Measurements from ENCODE around the gene PROZ. TPM values are rescaled to one million over a fixed set of nuclear protein-coding genes. Genes with fewer than 3 reads are reported as not detected.

The PROZ gene
- total RNA-seq, 2 donors from 2014 or later: not detected

DNA sequence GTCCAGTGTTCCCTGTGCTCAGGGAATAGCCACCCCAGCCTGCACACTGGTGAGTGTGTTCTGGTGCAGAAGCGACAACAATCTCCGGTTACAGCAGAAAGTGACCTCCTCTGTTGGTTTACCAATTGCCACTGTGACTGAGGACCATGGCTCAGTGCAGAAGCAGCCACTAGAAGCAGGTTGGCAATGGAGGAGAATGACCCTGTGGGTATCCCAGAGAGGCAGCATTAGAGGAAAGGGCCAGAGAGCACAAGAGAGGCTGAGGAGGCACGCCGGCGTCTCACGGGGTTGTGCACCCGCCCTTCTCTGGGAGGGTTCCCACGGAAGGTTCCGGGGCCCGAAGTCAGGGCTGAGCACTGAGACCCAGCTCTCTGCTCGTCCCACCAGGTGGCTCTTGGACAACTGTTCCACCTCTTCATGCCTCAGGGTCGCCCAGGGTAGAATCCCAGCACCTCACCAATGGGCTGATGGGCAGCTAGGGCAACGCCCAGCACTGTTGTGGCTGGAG lies 14.0 kb downstream of the PROZ start:
- H3K4me3 Mint-ChIP-seq: no peak overlapping the region
- DNase-seq (no peak), ATAC-seq (no peak)
- H3K36me3 Mint-ChIP-seq (ENCODE audit: low read depth): peaks cover 7% of the 10 kb centered on the region
- H3K27me3 Mint-ChIP-seq: no peaks in the 10 kb centered on the region
- H3K27ac Mint-ChIP-seq: no peak overlapping the region
- H3K4me1 Mint-ChIP-seq: peaks cover 17% of the 10 kb centered on the region
- H3K9me3 ChIP-seq (ENCODE audit: control insufficient read depth, low read length, poor library complexity, severe bottlenecking): peaks cover 3% of the 10 kb centered on the region

DNA sequence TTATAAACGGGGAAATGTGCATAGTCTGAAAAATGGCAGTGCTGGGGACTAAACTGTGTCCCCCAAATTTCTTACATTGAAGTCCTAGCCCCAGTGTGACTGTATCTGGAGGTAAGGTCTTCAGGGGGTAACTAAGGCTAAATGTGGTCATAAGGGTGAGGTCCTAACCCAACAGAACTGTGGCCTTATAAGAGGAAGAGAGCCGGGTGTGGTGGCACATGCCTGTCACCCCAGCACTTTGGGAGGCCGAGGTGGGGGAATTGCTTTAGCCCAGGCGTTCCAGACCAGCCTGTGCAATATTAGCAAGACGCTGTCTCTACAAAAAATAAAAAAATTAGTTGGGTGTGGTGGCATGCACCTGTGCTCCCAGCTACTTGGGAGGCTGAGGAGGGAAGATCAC lies 17.8 kb downstream of the PROZ start:
- peaks cover 9% of the 10 kb centered on the region for H3K36me3 Mint-ChIP-seq (ENCODE audit: low read depth)
- H3K27me3 Mint-ChIP-seq: no peaks in the 10 kb centered on the region
- DNase-seq (peak; percentile 43 to 56 (median 53)), ATAC-seq (peak; percentile 95)
- H3K4me1 Mint-ChIP-seq: peaks cover 25% of the 10 kb centered on the region
- peaks cover 3% of the 10 kb centered on the region for H3K9me3 ChIP-seq (ENCODE audit: control insufficient read depth, low read length, poor library complexity, severe bottlenecking)
- H3K27ac Mint-ChIP-seq: peak overlapping the region; percentile 93
- H3K4me3 Mint-ChIP-seq: peak overlapping the region; percentile 50

DNA sequence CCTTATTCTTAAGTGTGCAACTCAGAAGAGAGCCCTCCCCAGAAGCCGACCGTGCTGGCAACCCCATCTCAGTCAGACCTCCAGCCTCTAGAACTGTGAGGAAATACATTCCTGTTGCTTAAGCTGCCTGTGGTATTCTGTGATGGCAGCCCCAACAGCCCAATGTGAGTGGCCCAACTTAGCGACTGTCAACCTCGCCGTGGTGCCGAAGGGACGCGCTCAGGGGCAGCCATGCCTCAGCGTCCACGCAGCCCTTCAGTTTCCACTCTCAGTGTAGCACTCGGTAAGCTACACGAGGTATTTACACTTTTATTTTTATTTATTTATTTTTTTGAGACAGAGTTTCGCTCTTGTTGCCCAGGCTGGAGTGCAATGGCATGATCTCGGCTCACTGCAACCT lies 18.4 kb downstream of the PROZ start:
- DNase-seq (no peak), ATAC-seq (no peak)
- H3K27ac Mint-ChIP-seq: peak overlapping the region; percentile 93
- H3K4me3 Mint-ChIP-seq: no peak overlapping the region
- H3K4me1 Mint-ChIP-seq: peaks cover 26% of the 10 kb centered on the region
- H3K36me3 Mint-ChIP-seq (ENCODE audit: low read depth): peaks cover 9% of the 10 kb centered on the region
- H3K27me3 Mint-ChIP-seq: no peaks in the 10 kb centered on the region
- H3K9me3 ChIP-seq (ENCODE audit: control insufficient read depth, low read length, poor library complexity, severe bottlenecking): peaks cover 3% of the 10 kb centered on the region

- H3K9me3 ChIP-seq (ENCODE audit: control insufficient read depth, low read length, poor library complexity, severe bottlenecking): peaks cover 3% of the 10 kb centered on the region
- DNase-seq (no peak), ATAC-seq (no peak)
- no peaks in the 10 kb centered on the region for H3K27me3 Mint-ChIP-seq
- H3K4me3 Mint-ChIP-seq: no peak overlapping the region
- peaks cover 9% of the 10 kb centered on the region for H3K36me3 Mint-ChIP-seq (ENCODE audit: low read depth)
- peaks cover 30% of the 10 kb centered on the region for H3K4me1 Mint-ChIP-seq
- peak overlapping the region; percentile 92 for H3K27ac Mint-ChIP-seq
Measured at GRCh38 chr13:113178070-113178895, 19.8 kb downstream of the PROZ start.

DNA sequence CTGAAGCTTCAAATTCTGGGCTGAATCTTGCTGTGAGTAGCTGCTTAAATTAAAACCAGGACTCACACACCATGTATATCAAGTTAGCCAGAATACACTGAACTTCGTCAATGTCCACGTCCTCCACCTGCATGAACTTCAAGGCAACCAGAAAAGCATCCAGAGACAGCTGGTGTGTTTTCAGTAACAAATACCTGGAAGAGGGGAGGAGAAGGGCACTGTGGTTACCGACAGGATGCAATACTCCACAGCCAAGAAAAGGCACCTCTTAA lies 20.4 kb downstream of the PROZ start:
- ATAC-seq: no peak
- H3K4me3 Mint-ChIP-seq: no peak overlapping the region
- H3K27ac Mint-ChIP-seq: peak overlapping the region; percentile 92
- H3K9me3 ChIP-seq (ENCODE audit: control insufficient read depth, low read length, poor library complexity, severe bottlenecking): peaks cover 3% of the 10 kb centered on the region
- no peak for DNase-seq
- H3K4me1 Mint-ChIP-seq: peaks cover 33% of the 10 kb centered on the region
- no peaks in the 10 kb centered on the region for H3K27me3 Mint-ChIP-seq
- H3K36me3 Mint-ChIP-seq (ENCODE audit: low read depth): peaks cover 9% of the 10 kb centered on the region

DNA sequence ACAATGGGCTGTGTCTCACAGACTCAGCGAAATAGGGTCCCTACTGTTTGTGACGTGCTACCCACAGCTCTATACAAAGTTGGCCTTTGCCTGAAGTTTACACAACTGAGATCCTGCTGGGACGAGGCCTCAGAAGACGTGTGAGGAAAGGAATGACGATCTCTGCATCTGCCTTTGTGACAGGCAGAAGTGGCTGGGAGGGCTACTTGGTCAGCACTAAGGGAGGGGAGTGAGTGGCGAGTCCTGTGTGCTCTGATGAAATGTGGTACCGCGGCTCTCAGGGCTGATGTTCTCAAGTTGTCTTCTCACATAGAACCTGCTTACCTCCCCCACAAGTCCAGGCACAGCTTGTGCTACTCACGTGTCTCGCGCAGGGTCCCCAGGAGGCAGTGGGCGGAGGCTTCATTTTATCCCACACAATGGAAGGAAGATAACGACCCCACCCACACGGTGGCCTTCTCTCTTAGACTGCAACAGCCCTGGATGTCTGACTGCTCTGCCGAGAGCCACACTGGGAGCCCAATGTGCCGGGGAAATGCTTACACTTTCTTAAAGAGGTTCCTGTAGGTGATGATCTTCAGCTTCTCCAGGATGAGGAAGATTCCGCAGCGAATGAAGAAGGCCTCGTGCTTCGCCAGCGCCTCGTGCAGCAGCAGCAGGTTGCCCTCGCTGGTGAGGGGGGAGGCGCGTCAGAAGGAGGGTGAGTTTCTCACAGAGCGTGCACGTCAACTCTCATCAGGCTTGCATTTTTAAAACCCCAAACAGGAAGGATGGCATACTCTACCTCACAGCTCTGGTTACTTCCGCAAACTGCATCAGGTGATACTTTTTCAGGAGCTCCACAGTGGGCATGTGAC lies 21.2 kb downstream of the PROZ start:
- Mint-ChIP-seq H3K27ac (peak overlapping the region; percentile 92), H3K4me3 (peak overlapping the region; percentile 79), H3K4me1 (peaks cover 31% of the 10 kb centered on the region), H3K36me3 (ENCODE audit: low read depth) (peaks cover 9% of the 10 kb centered on the region), H3K27me3 (no peaks in the 10 kb centered on the region)
- peak; percentile 70 for ATAC-seq
- H3K9me3 ChIP-seq (ENCODE audit: control insufficient read depth, low read length, poor library complexity, severe bottlenecking): peaks cover 3% of the 10 kb centered on the region
- no peak for DNase-seq

- H3K9me3 ChIP-seq (ENCODE audit: control insufficient read depth, low read length, poor library complexity, severe bottlenecking): no peaks in the 10 kb centered on the region
- no peaks in the 10 kb centered on the region for H3K27me3 Mint-ChIP-seq
- peaks cover 35% of the 10 kb centered on the region for H3K4me1 Mint-ChIP-seq
- peak overlapping the region; percentile 92 for H3K27ac Mint-ChIP-seq
- DNase-seq: no peak
- peak overlapping the region; percentile 76 for H3K4me3 Mint-ChIP-seq
- ATAC-seq: no peak
- peaks cover 9% of the 10 kb centered on the region for H3K36me3 Mint-ChIP-seq (ENCODE audit: low read depth)
Measured at GRCh38 chr13:113182046-113182445, 23.6 kb downstream of the PROZ start.

- DNase-seq (no peak), ATAC-seq (peak; percentile 41)
- no peaks in the 10 kb centered on the region for H3K9me3 ChIP-seq (ENCODE audit: control insufficient read depth, low read length, poor library complexity, severe bottlenecking)
- H3K27me3 Mint-ChIP-seq: no peaks in the 10 kb centered on the region
- peak overlapping the region; percentile 64 for H3K4me3 Mint-ChIP-seq
- peak overlapping the region; percentile 92 for H3K27ac Mint-ChIP-seq
- H3K36me3 Mint-ChIP-seq (ENCODE audit: low read depth): peaks cover 7% of the 10 kb centered on the region
- H3K4me1 Mint-ChIP-seq: peaks cover 33% of the 10 kb centered on the region
Measured at GRCh38 chr13:113183450-113184129, 25.1 kb downstream of the PROZ start.

DNA sequence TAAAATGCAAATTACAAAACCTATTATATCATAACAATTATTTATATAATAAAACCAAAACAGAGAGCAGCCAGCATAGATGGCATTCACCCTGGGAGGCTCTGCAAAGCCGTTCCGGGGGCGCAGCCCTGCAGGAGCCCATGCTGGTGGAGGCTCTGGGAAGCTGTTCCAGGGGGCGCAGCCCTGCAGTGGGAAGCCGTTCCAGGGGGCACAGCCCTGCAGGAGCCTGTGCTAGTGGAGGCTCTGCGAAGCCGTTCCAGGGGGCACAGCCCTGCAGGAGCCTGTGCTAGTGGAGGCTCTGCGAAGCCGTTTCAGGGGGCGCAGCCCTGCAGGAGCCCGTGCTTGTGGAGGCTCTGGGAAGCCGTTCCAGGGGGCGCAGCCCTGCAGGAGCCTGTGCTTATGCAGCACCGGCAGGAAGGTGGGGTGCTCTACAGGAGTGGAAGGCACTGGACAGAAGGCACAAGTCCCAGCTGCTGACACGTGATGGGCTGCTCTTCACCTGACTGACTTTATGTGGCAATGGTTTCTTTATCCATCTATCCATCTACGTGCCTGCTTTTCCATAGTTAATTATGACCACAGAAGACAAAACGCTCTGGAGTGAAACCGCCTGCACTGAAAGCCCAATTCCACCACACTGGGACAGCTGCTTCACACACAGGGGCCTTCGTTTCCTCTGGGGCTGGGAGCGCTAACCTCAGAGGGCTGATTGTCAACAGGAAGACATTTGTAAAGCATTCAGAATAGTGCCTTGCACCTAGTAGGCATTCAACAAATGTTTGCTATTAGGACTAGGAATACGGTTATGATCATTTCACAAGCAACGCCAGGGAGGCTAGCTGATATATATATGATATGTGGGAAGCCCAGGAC lies 26.4 kb downstream of the PROZ start:
- H3K4me3 Mint-ChIP-seq: peak overlapping the region; percentile 94
- H3K27ac Mint-ChIP-seq: peak overlapping the region; percentile 96
- H3K9me3 ChIP-seq (ENCODE audit: control insufficient read depth, low read length, poor library complexity, severe bottlenecking): no peaks in the 10 kb centered on the region
- DNase-seq: no peak
- ATAC-seq: peak; percentile 65
- no peaks in the 10 kb centered on the region for H3K27me3 Mint-ChIP-seq
- peaks cover 8% of the 10 kb centered on the region for H3K36me3 Mint-ChIP-seq (ENCODE audit: low read depth)
- peaks cover 32% of the 10 kb centered on the region for H3K4me1 Mint-ChIP-seq

DNA sequence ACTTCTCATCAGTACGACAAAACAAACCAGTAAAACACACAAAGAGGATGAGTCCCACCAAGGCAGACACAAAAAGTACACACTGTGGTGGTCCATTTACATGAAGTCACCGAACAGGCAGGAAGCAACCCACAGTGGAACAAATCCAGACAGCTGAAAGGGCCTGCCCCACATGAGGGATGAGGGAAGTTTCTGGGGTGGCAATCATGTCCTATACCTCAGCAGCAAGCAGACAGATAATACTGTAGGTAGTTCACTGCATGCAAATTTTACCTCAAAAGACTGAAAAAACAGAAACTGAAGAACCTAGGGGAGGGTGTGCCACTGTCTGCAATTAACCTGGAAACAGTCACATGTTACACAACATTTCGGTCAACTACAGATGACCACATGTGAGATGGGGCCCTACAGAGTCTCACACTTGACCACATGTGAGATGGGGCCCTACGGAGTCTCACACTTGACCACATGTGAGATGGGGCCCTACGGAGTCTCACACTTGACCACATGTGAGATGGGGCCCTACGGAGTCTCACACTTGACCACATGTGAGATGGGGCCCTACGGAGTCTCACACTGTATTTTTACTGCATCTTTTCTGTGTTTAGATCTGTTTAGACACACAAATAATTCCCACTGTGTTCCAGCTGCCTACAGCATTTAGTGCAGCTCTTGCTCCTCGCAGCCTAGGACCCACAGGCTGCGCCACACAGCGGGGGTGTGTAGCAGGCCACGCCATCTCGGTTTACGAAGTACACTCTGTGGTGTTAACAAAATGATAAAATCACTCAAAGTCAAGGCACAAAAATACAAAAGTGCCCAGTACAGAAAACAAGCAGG lies 27.8 kb downstream of the PROZ start:
- no peaks in the 10 kb centered on the region for H3K9me3 ChIP-seq (ENCODE audit: control insufficient read depth, low read length, poor library complexity, severe bottlenecking)
- H3K27ac Mint-ChIP-seq: peak overlapping the region; percentile 96
- no peaks in the 10 kb centered on the region for H3K27me3 Mint-ChIP-seq
- peaks cover 5% of the 10 kb centered on the region for H3K36me3 Mint-ChIP-seq (ENCODE audit: low read depth)
- ATAC-seq (peak; percentile 55), DNase-seq (no peak)
- peaks cover 22% of the 10 kb centered on the region for H3K4me1 Mint-ChIP-seq
- H3K4me3 Mint-ChIP-seq: peak overlapping the region; percentile 94

DNA sequence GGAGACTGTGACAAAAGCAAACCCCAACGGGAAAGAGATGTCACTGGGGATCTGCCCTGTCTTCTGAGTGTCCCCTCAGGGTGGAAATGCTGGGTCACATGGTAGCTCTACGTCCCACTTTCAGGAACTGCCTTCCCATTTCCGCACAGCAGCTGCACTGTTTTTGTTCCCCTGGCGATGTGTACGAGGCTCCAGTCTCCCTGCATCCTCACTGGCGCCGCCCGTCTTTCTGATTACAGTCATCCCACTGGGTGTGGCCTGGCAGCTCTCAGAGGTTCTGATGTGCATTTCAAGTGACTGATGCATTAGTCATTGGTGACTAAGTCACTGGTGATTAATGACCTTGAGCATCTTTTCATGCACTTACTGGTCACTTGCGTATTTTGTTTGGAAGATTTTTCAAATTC lies 28.8 kb downstream of the PROZ start:
- no peak for ATAC-seq
- Mint-ChIP-seq H3K36me3 (ENCODE audit: low read depth) (peaks cover 5% of the 10 kb centered on the region), H3K4me3 (peak overlapping the region; percentile 67), H3K27ac (peak overlapping the region; percentile 96), H3K4me1 (peaks cover 16% of the 10 kb centered on the region), H3K27me3 (no peaks in the 10 kb centered on the region)
- no peak for DNase-seq
- H3K9me3 ChIP-seq (ENCODE audit: control insufficient read depth, low read length, poor library complexity, severe bottlenecking): no peaks in the 10 kb centered on the region

All from T-helper 17 cell (primary cell).